ENCODE data around the gene AMBP. TPM values are rescaled to one million over a fixed set of nuclear protein-coding genes. Genes with fewer than 3 reads are reported as not detected.

The AMBP gene
- total RNA-seq, 1 experiment from 2014 or later: 0.79 TPM

GRCh38 chr9:114112778-114113584, 34.9 kb upstream of the AMBP start:
- DNase-seq (ENCODE audit: low spot score): peak; percentile 44

- DNase-seq (ENCODE audit: low spot score): no peak
Observed at GRCh38 chr9:114112325-114112724, 34.2 kb upstream of the AMBP start.

DNA sequence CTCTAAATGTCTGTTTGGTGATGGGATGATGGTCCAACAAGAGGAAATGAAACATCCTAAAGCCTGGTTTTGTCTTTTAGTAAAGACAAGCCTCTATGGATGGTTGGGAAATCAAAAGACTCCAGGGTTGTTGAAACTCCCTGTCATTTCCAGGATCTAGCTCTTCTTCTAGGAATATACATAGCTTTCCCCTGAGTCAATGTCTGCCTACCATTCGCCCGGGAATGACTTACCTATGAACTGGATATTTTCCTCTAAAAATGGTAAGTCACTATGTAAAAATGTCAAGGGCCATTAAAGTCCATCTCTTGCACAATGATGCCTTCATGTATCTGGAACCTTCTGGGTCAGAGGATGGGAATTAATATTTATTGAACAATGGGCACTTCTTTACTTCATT, 32.1 kb upstream of the AMBP start:
- DNase-seq (ENCODE audit: low spot score): peak; percentile 62

DNA sequence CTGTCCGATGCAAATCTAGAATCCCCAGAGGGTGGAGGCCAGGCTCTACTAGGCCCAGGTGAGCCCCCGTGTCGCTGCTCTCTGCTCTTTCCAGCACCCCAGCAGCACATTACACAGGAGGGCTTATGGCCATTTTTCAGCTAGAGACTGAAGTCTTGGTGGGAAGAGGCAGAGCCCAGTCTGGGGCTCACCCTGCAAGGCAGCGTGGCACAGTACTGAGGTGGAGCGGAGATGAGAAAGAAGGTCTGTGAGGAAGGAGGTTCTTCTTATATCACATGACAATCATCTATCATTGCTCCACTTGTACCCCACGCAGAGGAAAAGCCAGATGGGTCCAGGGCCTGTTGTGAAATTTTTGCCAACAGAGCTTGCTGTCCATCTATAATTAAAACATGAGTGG, 31.0 kb upstream of the AMBP start:
- DNase-seq (ENCODE audit: low spot score): no peak

- DNase-seq (ENCODE audit: low spot score): peak; percentile 61
Observed at GRCh38 chr9:114108016-114108833, 30.1 kb upstream of the AMBP start.

DNA sequence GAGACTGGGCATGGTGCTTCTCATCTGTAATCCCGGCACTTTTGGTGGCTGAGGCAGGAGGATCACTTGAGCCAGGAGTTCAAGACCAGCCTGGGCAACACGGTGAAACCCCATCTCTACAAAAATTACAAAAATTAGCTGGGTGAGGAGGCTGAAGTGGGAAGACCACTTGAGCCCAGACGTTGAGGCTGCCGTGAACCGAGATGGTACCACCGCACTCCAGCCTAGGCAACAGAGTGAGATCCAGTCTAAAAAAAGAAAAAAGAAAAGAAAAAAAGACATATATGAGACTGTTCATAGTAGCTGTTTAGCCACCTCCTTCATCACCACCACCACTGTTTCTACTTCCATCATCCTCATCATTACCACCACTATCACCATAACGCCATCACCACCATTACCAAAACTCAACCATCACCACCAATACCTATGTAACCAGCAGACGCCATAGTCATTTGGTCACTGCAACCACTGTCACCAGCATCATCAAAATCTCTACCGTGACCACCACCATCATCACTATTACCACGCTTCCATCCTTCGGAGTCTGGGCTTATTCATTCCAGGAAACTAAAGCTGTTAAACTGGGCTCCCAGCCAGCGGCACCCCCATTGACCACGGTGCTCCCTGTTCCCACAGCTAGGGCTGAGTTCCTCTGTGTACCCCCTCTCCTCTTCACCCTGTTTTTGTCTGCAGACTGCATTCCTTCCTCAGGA, 29.3 kb upstream of the AMBP start:
- no peak for DNase-seq (ENCODE audit: low spot score)

DNA sequence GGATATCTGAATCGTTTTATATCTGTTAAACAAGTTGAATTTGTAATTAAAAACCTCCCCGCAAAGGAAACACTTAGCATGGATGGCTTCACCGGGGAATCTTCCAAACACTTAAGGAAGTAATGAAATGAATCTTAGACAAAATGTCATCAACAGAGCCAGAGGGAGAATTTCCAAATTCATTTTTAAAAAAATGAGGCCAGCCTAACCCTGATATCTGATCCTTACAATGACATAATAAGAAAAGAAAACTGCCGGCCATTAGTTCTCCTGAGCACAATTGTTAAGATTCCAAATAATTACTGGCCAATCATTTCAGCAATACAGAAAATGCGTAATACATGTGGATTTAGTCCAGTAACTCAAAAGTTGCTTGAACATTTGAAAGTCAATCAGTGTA, 27.1 kb upstream of the AMBP start:
- DNase-seq (ENCODE audit: low spot score): no peak

- DNase-seq (ENCODE audit: low spot score): no peak
Observed at GRCh38 chr9:114102484-114102883, 24.4 kb upstream of the AMBP start.

- DNase-seq (ENCODE audit: low spot score): no peak
Observed at GRCh38 chr9:114100536-114100935, 22.4 kb upstream of the AMBP start.

GRCh38 chr9:114099669-114100270, 21.7 kb upstream of the AMBP start:
- DNase-seq (ENCODE audit: low spot score): no peak

GRCh38 chr9:114098936-114099668, 21.0 kb upstream of the AMBP start, which contains the start of gene KIF12:
Gene KIF12, minus strand, starts transcription at chr9:114099292. Its CDS starts 16 bp downstream, at chr9:114099276.
- no peak for DNase-seq (ENCODE audit: low spot score)

- no peak for DNase-seq (ENCODE audit: low spot score)
Observed at GRCh38 chr9:114098021-114098935, 20.2 kb upstream of the AMBP start.

DNA sequence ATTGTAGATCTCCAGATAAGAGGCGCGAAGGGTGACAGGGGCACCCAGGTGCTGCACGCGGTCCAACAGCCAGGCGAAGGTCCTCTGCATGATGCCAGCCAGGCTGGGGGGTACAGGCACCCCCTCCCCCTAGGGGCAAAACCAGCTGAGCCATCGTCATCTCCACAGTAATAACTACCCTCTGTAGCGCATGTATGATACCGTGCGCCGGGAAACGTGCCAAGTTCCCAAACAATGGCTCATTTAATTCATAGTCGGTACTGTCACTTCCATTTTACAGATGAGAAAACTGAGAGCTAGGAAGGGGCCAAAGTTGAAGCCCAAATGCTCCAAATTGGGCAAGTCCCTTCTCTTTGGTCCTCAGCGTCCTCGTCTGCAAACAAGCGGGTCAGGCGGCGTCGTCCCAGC, 19.5 kb upstream of the AMBP start:
- no peak for DNase-seq (ENCODE audit: low spot score)

GRCh38 chr9:114096866-114097612, 18.9 kb upstream of the AMBP start:
- DNase-seq (ENCODE audit: low spot score): no peak

DNA sequence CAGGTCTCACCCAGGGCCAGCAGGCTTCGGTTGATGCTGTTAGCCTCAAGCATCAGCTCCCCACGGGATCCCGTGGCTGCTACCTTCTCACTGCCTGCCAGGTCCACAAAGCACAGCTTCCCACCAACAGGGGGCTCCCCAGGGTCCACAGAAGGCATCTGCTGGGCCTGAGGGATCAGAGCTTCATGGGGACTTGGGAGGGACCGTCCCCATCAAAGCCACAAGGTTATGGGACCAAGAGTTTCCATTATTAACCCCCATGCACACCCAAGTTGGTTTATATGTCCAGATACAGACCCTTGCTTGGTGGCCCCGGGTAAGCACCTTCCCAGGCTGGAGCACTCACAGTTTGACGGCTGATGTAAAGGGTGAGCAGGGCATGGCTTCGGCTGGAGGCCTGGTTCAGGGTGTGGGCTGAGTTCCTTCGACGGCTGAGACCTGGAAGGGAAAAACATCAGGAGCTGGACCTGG, 18.0 kb upstream of the AMBP start:
- no peak for DNase-seq (ENCODE audit: low spot score)

- DNase-seq (ENCODE audit: low spot score): no peak
Observed at GRCh38 chr9:114094971-114095370, 16.9 kb upstream of the AMBP start.

DNA sequence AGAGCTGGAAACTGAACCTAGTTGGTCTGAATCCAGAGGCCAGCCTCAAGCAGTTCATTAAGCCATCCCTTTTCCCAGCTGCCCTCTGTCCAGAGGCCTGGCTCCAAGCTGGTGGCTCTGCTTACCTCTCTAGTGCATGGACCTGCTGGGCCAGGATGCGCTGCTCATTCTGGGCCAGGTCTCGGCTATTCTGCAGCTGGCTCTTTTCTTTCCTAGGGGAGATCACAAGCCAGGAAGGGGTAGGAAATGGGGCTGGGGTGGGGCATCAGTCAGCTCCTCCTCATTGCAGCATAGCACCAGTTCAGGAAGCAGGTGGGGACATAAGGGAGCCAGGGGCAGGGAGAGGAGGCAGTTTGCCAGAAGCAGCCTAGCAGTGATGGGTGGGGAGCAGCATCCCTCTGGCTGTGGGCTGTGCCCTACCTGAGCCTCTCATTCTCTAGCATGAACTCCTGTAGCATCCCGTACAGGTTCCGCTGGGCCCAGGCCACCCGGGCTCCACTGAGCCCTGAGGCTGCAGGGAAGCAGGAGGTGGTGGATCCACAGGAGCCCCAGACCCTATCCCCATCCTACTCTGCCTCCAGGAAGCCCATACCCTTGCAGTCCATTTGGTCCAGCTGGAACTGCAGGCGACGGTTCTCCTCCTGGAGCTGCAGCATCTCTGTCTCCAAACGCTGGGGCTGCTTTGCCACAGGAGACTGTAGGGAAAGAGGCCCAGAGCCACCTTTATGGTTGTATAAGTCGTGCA, 15.8 kb upstream of the AMBP start:
- DNase-seq (ENCODE audit: low spot score): no peak

GRCh38 chr9:114093031-114093471, 15.0 kb upstream of the AMBP start:
- no peak for DNase-seq (ENCODE audit: low spot score)

Data from A172 (cell line).